ENCODE results near the gene FAM163B. TPM values are rescaled to one million over a fixed set of nuclear protein-coding genes. Genes with fewer than 3 reads are reported as not detected.

The FAM163B gene
- total RNA-seq, 1 donor from 2014 or later, result not detected

DNA sequence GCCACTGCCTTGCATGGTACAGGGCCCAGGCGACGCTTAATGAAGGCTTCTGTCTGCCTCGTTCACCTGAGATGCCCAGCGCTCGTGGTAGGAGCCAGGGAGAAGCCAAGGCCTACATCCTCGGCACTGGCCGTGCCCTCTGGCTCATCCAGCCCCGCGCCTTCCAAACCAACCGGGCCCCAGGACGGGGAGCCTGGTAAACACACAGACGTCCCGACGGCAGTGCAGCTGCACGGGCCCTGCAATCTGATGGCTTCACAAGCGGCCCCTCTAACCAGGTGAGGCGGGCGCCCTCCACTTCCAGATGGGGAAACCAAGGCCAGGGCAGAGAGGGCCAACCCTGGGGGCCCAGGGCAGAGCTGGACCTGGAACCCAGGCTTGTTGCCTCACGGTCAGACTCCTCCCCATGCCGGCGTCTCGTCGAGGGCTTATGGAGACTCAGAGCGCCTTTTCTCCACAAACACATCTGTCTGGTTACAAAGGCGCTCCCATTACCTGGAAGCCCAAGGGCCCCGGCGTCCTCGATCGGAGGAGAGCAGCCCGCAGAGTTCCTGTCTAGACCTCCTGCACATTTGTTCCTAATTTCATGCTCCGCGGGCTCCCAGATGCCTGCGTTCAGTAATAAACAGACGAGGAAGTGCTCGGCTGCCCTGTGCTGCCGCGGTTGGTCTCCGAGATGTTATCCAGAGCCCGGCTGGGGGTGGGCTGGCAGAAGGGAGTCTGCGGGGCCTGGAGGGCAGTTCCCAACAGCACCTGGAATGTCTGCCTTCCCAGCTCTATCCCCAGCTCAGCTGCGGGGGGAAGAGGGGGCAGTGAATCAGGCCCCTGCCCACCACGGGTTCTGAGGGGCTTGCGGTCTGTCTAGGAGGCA, 23.5 kb downstream of the FAM163B start:
- H3K36me3 Mint-ChIP-seq (ENCODE audit: unreplicated experiment), result no peaks in the 10 kb centered on the region
- no peak overlapping the region for H3K27ac Mint-ChIP-seq (ENCODE audit: unreplicated experiment)
- TF ChIP-seq, protein P1, sequence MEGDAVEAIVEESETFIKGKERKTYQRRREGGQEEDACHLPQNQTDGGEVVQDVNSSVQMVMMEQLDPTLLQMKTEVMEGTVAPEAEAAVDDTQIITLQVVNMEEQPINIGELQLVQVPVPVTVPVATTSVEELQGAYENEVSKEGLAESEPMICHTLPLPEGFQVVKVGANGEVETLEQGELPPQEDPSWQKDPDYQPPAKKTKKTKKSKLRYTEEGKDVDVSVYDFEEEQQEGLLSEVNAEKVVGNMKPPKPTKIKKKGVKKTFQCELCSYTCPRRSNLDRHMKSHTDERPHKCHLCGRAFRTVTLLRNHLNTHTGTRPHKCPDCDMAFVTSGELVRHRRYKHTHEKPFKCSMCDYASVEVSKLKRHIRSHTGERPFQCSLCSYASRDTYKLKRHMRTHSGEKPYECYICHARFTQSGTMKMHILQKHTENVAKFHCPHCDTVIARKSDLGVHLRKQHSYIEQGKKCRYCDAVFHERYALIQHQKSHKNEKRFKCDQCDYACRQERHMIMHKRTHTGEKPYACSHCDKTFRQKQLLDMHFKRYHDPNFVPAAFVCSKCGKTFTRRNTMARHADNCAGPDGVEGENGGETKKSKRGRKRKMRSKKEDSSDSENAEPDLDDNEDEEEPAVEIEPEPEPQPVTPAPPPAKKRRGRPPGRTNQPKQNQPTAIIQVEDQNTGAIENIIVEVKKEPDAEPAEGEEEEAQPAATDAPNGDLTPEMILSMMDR (IDR thresholded peaks at IDR 0.05), result no peak
- no peak overlapping the region for H3K4me3 Mint-ChIP-seq (ENCODE audit: unreplicated experiment)
- peaks cover 45% of the 10 kb centered on the region for H3K27me3 Mint-ChIP-seq (ENCODE audit: unreplicated experiment)
- no peak for DNase-seq (ENCODE audit: extremely low spot score, unreplicated experiment)
- no peaks in the 10 kb centered on the region for H3K9me3 Mint-ChIP-seq (ENCODE audit: unreplicated experiment)
- H3K4me1 Mint-ChIP-seq (ENCODE audit: unreplicated experiment), result peaks cover 14% of the 10 kb centered on the region

DNA sequence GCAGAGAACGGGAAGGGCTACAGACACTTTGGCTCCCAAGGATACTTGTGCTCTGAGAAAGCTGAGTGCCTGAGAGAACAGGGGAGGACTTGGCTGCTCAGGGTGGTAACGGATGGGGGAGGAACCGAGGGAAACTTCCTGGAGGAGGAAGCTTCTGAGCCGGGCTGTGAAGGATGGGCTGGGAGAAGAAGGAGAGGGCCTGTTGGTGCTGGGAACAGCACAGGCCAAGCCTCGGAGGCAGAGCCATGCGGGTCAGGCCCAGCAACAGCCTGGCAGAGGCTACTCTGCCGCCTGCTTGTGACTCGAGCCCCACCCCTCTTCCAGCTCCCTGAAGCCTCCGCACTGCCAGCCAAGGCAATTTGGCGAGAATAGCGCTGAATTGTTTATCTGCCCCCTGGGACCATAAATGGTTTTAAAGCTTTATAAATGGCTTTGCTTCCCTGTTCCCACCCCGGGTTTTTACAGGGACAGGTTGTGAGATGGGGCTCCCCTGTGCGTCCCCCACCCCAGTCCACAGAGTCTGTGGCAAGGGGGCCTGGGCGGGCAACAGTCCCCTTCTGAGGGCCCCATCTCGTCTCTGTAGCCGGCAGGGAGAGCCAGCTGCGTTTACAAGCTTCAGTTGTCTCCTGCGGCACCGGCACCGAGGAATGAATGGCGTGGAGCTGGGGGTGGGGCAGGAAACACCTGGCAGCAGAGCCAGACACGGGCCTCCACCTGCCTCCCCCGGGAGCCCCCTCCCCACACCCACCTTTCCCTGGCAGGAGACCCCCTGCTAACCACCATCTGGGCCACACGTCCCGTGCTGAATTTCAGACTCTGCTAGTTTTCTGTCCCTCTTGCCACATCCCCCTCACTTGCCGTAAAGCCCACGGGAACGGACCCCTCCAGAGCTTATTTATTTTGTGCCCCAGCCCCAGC, 24.4 kb downstream of the FAM163B start:
- Mint-ChIP-seq H3K36me3 (ENCODE audit: unreplicated experiment) (no peaks in the 10 kb centered on the region), H3K4me3 (ENCODE audit: unreplicated experiment) (no peak overlapping the region), H3K27ac (ENCODE audit: unreplicated experiment) (no peak overlapping the region), H3K9me3 (ENCODE audit: unreplicated experiment) (no peaks in the 10 kb centered on the region), H3K4me1 (ENCODE audit: unreplicated experiment) (peaks cover 14% of the 10 kb centered on the region), H3K27me3 (ENCODE audit: unreplicated experiment) (peaks cover 53% of the 10 kb centered on the region)
- no peak for DNase-seq (ENCODE audit: extremely low spot score, unreplicated experiment)
- TF ChIP-seq, protein P1 (IDR thresholded peaks at IDR 0.05), result no peak

DNA sequence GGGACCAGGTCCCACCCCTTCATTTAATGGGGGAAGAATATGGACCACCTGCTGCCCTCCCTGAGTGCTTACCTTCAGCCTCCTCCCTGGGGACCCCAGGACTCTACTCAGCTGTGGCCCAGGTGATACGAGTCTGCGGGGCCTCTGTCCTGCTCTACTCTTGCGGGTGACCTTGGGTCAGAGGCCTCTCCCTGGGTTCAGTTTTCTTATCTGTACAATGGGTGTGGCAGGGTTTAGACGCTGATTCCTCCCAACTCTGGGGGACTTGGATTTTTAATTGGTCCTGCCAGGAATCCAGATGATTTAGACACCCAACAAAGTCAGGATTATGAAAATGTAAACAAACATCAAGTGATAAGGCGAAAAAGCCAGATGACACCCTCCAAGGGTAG, 25.0 kb downstream of the FAM163B start:
- Mint-ChIP-seq H3K36me3 (ENCODE audit: unreplicated experiment) (no peaks in the 10 kb centered on the region), H3K4me3 (ENCODE audit: unreplicated experiment) (no peak overlapping the region), H3K9me3 (ENCODE audit: unreplicated experiment) (no peaks in the 10 kb centered on the region), H3K27ac (ENCODE audit: unreplicated experiment) (no peak overlapping the region), H3K27me3 (ENCODE audit: unreplicated experiment) (peaks cover 53% of the 10 kb centered on the region), H3K4me1 (ENCODE audit: unreplicated experiment) (peaks cover 14% of the 10 kb centered on the region)
- TF ChIP-seq, protein P1 (IDR thresholded peaks at IDR 0.05), result no peak
- no peak for DNase-seq (ENCODE audit: extremely low spot score, unreplicated experiment)

DNA sequence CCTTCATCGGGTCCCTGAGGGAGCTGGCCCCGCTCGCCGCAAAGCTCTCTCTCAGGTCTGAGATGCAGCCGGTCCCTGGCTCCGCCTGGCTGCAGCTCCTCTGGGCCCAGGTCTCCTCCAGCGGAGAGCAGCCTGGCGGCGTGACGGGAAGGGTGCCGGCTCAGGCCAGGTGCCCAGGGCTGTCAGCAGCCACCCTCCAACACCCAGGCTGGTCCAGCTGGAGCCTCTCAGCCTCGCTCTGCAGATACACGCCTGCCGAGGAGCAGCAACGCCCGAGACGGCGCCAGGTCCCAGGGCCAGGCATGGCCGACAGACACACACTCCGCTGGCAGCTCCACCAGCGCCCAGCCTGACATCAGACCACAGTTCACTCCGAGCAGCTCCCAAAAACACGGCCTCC, 25.6 kb downstream of the FAM163B start:
- no peaks in the 10 kb centered on the region for H3K9me3 Mint-ChIP-seq (ENCODE audit: unreplicated experiment)
- DNase-seq (ENCODE audit: extremely low spot score, unreplicated experiment), result no peak
- peaks cover 14% of the 10 kb centered on the region for H3K4me1 Mint-ChIP-seq (ENCODE audit: unreplicated experiment)
- TF ChIP-seq, protein P1 (IDR thresholded peaks at IDR 0.05), result no peak
- peaks cover 53% of the 10 kb centered on the region for H3K27me3 Mint-ChIP-seq (ENCODE audit: unreplicated experiment)
- no peak overlapping the region for H3K4me3 Mint-ChIP-seq (ENCODE audit: unreplicated experiment)
- H3K27ac Mint-ChIP-seq (ENCODE audit: unreplicated experiment), result no peak overlapping the region
- no peaks in the 10 kb centered on the region for H3K36me3 Mint-ChIP-seq (ENCODE audit: unreplicated experiment)

DNA sequence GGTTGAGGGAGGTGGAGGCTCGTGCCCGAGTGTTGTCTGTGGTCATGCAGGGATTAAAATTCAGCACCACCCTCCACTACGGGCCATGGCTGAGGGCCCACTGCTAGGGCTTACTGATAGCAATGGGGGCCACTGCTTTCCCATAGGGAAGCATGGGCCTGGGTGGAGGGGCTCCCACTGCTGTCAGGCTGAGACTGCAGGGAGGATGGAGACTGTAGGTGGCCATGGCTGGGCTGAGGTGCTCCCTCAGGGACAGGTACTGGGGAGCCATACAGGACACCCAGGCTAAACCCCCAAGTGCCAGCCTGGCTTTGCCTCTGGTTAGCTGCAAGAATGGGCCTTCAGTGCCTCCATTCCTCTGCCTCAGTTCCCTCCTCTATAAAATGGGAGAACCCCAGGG, 26.1 kb downstream of the FAM163B start:
- peaks cover 14% of the 10 kb centered on the region for H3K4me1 Mint-ChIP-seq (ENCODE audit: unreplicated experiment)
- H3K36me3 Mint-ChIP-seq (ENCODE audit: unreplicated experiment), result no peaks in the 10 kb centered on the region
- H3K9me3 Mint-ChIP-seq (ENCODE audit: unreplicated experiment), result no peaks in the 10 kb centered on the region
- TF ChIP-seq, protein P1 (IDR thresholded peaks at IDR 0.05), result no peak
- H3K4me3 Mint-ChIP-seq (ENCODE audit: unreplicated experiment), result no peak overlapping the region
- no peak for DNase-seq (ENCODE audit: extremely low spot score, unreplicated experiment)
- H3K27ac Mint-ChIP-seq (ENCODE audit: unreplicated experiment), result no peak overlapping the region
- peaks cover 56% of the 10 kb centered on the region for H3K27me3 Mint-ChIP-seq (ENCODE audit: unreplicated experiment)

Data from osteocyte (in vitro differentiated cells).